Ectodermal cell (in vitro differentiated cells): ENCODE measurements around the gene RAMP3.
"Not testable (repeated sequence)": the region's sequence is repeated elsewhere in the genome, so short reads cannot be mapped to it uniquely, and the experiment has no call there.

Source experiments
- H3K27ac ChIP-seq: 2 replicates; pipeline ENCODE4 v1.7.0; 2013; ENCODE audit warnings: mild to moderate bottlenecking, low read depth, low read length; ENCODE audit not compliant: insufficient read depth, poor library complexity, severe bottlenecking
- H3K27me3 ChIP-seq: 2 replicates; pipeline ENCODE4 v1.7.0; 2013; ENCODE audit warnings: mild to moderate bottlenecking, low read length; ENCODE audit not compliant: insufficient read depth, control insufficient read depth, poor library complexity, severe bottlenecking
- H3K36me3 ChIP-seq: one replicate; pipeline ENCODE4 v1.7.0; 2013; ENCODE audit warnings: low read length; ENCODE audit not compliant: control insufficient read depth, insufficient read depth
- H3K4me1 ChIP-seq: one replicate; pipeline ENCODE4 v1.7.0; 2013; ENCODE audit warnings: low read length; ENCODE audit not compliant: control insufficient read depth, insufficient read depth
- H3K4me3 ChIP-seq: 2 replicates; pipeline ENCODE4 v1.7.0; 2013; ENCODE audit warnings: low read depth, low read length, control low read depth; ENCODE audit not compliant: insufficient read depth
- H3K9me3 ChIP-seq: 2 replicates; pipeline ENCODE4 v1.7.0; 2013; ENCODE audit warnings: mild to moderate bottlenecking, low read length, moderate library complexity; ENCODE audit not compliant: control insufficient read depth
- WGBS, 2 experiments: methylation state at CpG; one replicate each; pipeline ENCODE4 v1.1.7; 2013; ENCODE audit warnings: missing lambda C conversion rate in 2 of 2; 5-methylcytosine and 5-hydroxymethylcytosine counted together

Gene RAMP3

DNA sequence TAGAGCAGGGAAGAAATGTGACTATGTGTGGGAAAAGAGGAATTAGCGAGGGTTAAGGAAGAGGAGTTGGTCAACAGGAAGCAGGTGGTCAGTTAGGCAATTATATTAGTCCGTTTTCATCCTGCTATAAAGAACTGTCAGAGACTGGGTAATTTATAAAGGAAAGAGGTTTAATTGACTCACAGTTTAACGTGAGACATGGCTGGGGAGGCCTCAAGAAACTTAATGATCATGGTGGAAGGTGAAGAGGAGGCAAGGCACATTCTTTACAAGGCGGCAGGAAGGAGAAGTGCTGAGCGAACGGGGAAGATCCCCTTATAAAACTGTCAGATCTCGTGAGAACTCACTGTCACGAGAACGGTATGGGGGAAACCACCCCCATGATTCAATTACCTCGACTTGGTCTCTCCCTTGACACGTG, 35.0 kb downstream of the RAMP3 start:
- Histone ChIP-seq H3K27me3 (no peaks in the 10 kb centered on the region), H3K9me3 (no peaks in the 10 kb centered on the region), H3K4me3 (no peak overlapping the region), H3K27ac (no peak overlapping the region), H3K4me1 (no peaks in the 10 kb centered on the region), H3K36me3 (no peaks in the 10 kb centered on the region)
- 90% methylated on average over 11 of the region's 11 CpGs for WGBS, 2 experiments

DNA sequence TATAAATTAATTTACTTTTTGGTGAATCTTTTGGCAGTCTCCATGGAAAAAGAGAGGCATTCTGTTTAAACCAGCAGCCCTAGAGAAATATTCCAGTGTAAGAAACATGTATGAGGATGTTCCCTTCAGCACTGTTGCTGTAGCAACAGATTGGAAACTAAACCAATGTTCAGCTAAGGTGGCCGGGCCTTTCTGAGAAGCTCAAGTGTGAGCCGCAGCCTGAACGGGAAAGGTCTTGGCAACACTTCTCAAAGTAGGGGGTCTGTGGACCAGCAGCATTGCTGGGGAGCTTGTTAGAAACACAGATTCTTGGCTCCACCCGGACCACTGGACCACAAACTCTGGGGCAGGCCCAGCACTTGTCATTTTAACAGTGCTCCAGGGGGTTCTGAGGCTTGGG, 36.2 kb downstream of the RAMP3 start:
- H3K27me3 ChIP-seq, result no peaks in the 10 kb centered on the region
- H3K4me3 ChIP-seq, result no peak overlapping the region
- H3K9me3 ChIP-seq, result no peaks in the 10 kb centered on the region
- 84% methylated on average over 4 of the region's 4 CpGs for WGBS, 2 experiments
- no peaks in the 10 kb centered on the region for H3K36me3 ChIP-seq
- H3K27ac ChIP-seq, result no peak overlapping the region
- no peaks in the 10 kb centered on the region for H3K4me1 ChIP-seq

DNA sequence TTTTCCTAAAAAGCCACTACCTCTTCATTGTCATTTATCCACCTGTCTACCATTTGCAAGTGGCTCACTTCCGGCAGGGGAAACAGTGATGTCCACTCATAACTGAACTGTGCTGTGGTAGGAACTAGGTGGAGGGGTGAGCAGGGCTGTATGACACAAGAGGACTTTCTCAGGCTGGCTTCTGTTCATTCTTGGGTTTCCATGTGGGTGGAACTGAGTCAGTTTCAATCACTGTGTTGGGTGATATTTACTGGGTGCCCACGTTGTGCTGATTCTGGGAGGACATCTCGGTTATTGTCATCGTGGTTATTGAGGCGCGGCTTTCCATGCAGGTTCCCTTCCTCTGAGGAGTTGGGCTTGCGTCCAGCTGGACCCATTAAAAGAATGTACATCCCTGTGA, 38.8 kb downstream of the RAMP3 start:
- Histone ChIP-seq H3K9me3 (no peaks in the 10 kb centered on the region), H3K4me1 (no peaks in the 10 kb centered on the region), H3K27ac (no peak overlapping the region), H3K27me3 (no peaks in the 10 kb centered on the region), H3K36me3 (no peaks in the 10 kb centered on the region), H3K4me3 (no peak overlapping the region)
- 92 to 94% methylated on average over 7 of the region's 7 CpGs for WGBS, 2 experiments

DNA sequence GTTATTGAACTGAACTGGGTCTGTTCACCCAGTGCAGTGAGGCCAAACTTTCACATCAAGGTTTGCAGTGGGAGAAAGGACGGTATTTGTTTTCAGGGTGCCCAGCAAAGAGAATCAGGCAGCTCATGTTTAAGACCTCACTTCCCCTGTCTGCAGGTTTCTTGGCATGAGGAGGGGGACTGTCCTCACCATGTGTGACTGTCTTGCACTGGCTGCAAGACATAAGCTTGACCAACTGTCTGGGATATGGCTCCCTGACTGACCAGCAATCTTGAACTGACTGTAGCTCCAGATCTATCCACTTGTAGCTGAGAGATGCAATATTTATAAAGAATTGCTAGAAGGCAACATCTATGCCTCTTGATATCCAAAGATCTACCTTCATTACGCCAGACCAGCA, 39.9 kb downstream of the RAMP3 start:
- 96 to 99% methylated on average over 2 of the region's 2 CpGs for WGBS, 2 experiments
- no peaks in the 10 kb centered on the region for H3K27me3 ChIP-seq

DNA sequence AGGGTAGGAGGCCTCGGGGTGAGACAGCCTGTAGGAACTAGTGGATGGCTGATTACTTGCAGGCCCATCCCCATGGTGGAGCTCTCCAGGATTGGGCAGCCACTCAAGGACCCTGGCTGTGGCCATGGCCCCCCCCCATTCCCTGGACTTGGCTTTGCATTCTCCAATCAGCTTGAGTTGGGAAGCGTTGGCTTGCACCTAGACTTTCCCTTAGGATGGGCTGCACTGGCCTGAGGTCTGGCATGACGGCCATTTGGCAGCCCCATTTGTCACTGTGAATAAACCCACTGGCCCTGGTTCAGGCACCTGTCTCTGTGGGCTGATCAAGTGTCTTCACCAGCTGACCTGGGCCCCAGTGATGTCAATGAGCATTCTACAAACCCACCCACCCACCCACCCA, 41.4 kb downstream of the RAMP3 start:
- WGBS, 2 experiments, result 95 to 97% methylated on average over 3 of the region's 3 CpGs
- no peaks in the 10 kb centered on the region for H3K4me1 ChIP-seq

More for the DNA sequence above, 39.9 kb downstream of the RAMP3 start:
- Histone ChIP-seq H3K4me1 (no peaks in the 10 kb centered on the region), H3K9me3 (no peaks in the 10 kb centered on the region), H3K36me3 (no peaks in the 10 kb centered on the region), H3K27ac (no peak overlapping the region), H3K4me3 (no peak overlapping the region)

DNA sequence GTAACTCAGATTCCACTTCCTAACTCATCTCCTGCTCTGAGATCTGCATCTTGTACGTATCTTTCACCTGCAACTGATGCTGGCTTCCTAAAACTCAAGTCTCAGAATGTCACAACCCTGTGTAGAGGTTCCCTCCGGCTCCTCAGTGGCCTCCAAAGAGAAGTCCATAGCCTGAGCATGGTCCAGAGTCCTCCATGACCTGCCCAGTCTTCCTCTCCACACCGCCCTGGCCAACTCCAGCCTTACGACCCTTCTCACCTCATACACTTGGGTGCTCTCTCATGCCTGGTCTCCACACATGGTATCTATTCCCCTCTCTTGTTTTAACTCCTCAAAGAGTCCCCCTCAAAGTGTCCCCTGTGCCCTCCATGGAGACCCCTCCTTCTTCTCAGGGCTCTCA, 41.9 kb downstream of the RAMP3 start:
- Histone ChIP-seq H3K36me3 (no peaks in the 10 kb centered on the region), H3K4me3 (no peak overlapping the region), H3K9me3 (no peaks in the 10 kb centered on the region), H3K27me3 (no peaks in the 10 kb centered on the region), H3K4me1 (no peaks in the 10 kb centered on the region), H3K27ac (no peak overlapping the region)
- WGBS, 2 experiments, result 96% methylated on average over 4 of the region's 4 CpGs

More for the DNA sequence above, 41.4 kb downstream of the RAMP3 start:
- no peak overlapping the region for H3K4me3 ChIP-seq
- H3K36me3 ChIP-seq, result no peaks in the 10 kb centered on the region
- no peaks in the 10 kb centered on the region for H3K9me3 ChIP-seq
- no peak overlapping the region for H3K27ac ChIP-seq
- H3K27me3 ChIP-seq, result no peaks in the 10 kb centered on the region

DNA sequence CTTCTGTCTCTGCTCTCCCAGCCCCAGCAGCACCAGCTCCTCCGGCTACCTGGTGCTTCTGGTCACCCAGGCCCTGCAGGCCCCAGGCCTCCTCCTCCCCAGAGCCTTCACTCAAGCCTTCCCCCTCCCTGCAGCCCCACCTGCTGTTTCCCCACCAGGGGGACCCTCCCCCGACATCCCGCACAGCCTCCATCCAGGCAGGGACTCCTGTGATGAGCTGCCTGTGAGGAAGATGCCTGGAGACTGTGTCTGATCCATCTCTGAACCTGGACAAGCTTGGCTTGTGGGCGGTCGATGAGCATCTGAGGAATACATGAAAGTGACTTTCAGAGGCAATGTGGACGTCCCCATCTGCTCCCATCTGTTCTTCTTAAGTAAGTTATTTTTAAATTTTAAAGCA, 45.0 kb downstream of the RAMP3 start:
- no peak overlapping the region for H3K4me3 ChIP-seq
- H3K4me1 ChIP-seq, result no peaks in the 10 kb centered on the region
- H3K27me3 ChIP-seq, result no peaks in the 10 kb centered on the region
- no peak overlapping the region for H3K27ac ChIP-seq
- 78 to 83% methylated on average over 5 to 6 of the region's 6 CpGs for WGBS, 2 experiments
- H3K36me3 ChIP-seq, result no peaks in the 10 kb centered on the region
- no peaks in the 10 kb centered on the region for H3K9me3 ChIP-seq

DNA sequence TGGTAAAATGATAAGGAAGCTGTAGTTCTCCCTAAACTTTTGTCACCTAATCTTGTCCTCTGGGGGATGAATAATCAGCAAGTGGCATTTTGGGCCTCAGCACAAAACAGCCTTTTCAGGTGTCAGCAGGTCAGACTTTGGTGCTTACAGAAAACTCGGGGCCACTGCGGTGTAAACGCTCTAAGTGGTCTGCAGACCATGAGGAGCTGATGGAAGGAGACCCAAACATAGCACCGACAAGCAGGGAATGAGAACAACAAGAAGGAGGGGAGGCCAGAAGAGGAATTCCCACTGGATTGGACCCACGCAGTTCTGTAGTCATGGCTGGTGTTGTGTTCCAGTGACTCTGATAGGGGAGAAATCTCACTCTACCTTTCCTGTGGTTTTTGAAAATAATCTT, 45.4 kb downstream of the RAMP3 start:
- Histone ChIP-seq H3K4me1 (no peaks in the 10 kb centered on the region), H3K36me3 (no peaks in the 10 kb centered on the region), H3K27me3 (no peaks in the 10 kb centered on the region), H3K4me3 (no peak overlapping the region), H3K9me3 (no peaks in the 10 kb centered on the region), H3K27ac (no peak overlapping the region)
- 94 to 95% methylated on average over 5 of the region's 5 CpGs for WGBS, 2 experiments

DNA sequence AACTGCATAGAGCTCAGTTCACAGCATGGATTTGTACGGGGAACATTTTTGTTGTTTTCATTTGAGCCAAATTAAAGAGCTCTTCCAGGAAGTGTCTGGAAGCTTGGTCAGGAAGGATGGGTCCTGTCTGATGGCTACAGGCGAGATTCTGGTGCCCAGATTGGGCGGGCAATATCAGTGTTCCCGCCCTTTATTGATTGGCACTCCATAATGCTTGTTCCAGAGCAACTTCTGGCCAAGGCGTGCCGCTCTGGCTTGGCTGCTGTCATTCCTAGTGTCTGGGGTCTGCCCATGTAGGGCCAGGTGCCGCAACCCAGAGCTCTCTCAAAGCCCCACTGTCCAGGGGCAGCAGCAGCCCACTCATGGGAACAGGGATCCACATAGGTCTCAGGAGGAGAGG, 45.9 kb downstream of the RAMP3 start:
- H3K9me3 ChIP-seq, result no peaks in the 10 kb centered on the region
- no peak overlapping the region for H3K4me3 ChIP-seq
- H3K27ac ChIP-seq, result no peak overlapping the region
- no peaks in the 10 kb centered on the region for H3K27me3 ChIP-seq
- WGBS, 2 experiments, result 92 to 95% methylated on average over 7 of the region's 7 CpGs
- no peaks in the 10 kb centered on the region for H3K36me3 ChIP-seq
- H3K4me1 ChIP-seq, result no peaks in the 10 kb centered on the region

DNA sequence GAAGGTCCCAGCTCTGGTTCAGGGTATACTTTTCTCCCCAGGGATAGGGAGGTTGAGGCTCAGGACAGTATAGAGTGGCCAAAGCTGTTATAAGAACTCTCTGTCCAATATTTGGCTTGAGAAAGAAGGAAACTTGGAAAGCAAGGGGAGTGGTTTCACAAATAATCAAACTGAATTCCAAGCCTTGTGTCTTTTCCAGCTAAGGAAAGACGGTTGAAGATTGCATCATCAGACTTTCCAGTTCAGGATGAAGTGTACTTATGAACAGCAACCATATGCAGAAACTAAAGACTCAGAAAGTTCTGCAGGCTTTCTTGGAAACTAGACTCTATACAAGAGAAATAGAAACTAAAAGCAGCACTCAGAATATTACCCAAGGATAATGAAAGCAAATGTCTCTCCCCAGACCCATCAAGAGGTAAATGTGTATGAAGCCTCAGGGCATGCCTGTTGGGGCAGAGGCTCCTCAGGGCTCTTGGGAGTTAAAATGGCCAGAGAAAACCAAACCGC, 46.4 kb downstream of the RAMP3 start:
- Histone ChIP-seq H3K36me3 (no peaks in the 10 kb centered on the region), H3K27ac (no peak overlapping the region), H3K4me3 (no peak overlapping the region), H3K27me3 (no peaks in the 10 kb centered on the region), H3K4me1 (no peaks in the 10 kb centered on the region), H3K9me3 (no peaks in the 10 kb centered on the region)
- 91% methylated on average over 2 of the region's 2 CpGs for WGBS, 2 experiments

DNA sequence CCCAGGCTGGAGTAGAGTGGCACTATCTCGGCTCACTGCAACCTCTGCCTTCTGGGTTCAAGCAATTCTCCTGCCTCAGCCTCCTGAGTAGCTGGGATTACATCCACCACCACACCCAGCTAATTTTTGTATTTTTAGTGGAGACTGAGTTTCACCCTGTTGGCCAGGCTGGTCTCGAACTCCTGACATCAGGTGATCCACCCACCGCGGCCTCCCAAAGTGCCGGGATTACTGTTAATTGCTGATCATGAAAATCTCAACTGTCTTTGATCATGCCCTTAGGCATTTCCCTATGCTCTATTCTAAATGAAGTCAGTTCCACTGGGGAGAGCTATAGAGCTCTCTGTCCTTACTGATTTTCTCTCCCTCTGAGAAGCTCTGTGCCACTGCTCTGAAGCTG, 48.7 kb downstream of the RAMP3 start:
- H3K9me3 ChIP-seq, result not testable (repeated sequence)
- WGBS, 2 experiments, result 88 to 92% methylated on average over 5 of the region's 5 CpGs

More for the DNA sequence above, 48.7 kb downstream of the RAMP3 start:
- H3K36me3 ChIP-seq, H3K27me3 ChIP-seq, H3K27ac ChIP-seq, H3K4me3 ChIP-seq, H3K4me1 ChIP-seq: not testable (repeated sequence)
